WERI-Rb-1 (cell line): ENCODE data around the gene MIPOL1.

ENCODE experiments used
- DNase-seq: peaks from one replicate; pipeline ENCODE4 v3.0.0-alpha.2; 2020
- H3K27ac ChIP-seq: fragments of 250-450 bp; sonication (Bioruptor Pico); 2 replicates; pipeline ENCODE4 v1.5.1; 2020; ENCODE audit warnings: mild to moderate bottlenecking, moderate library complexity
- H3K27me3 ChIP-seq: fragments of 250-450 bp; sonication (Bioruptor Pico); 2 replicates; pipeline ENCODE4 v1.5.1; 2021; ENCODE audit warnings: mild to moderate bottlenecking, low read depth, moderate library complexity; ENCODE audit not compliant: insufficient read depth, severe bottlenecking
- H3K36me3 ChIP-seq: fragments of 250-450 bp; sonication (Bioruptor Pico); 2 replicates; pipeline ENCODE4 v1.5.1; 2020; ENCODE audit warnings: mild to moderate bottlenecking, moderate library complexity
- H3K4me3 ChIP-seq: 2 replicates; pipeline ENCODE4 v1.5.1; 2011; ENCODE audit warnings: low read depth, mild to moderate bottlenecking, control low read depth, low read length
- H3K9me3 ChIP-seq: fragments of 250-450 bp; sonication (Bioruptor Pico); 2 replicates; pipeline ENCODE4 v1.5.1; 2021; ENCODE audit warnings: mild to moderate bottlenecking, moderate library complexity; ENCODE audit not compliant: severe bottlenecking
- CTCF ChIP-seq: IDR thresholded peaks from 2 replicates; pipeline ENCODE4 v1.5.1; 2011; ENCODE audit warnings: low read depth, mild to moderate bottlenecking, control low read depth, inconsistent platforms, low read length

The MIPOL1 gene

GRCh38 chr14:37252434-37252833 lies 54.7 kb downstream of the MIPOL1 start:
- Histone ChIP-seq H3K9me3 (no peaks in the 10 kb centered on the region), H3K4me3 (no peak overlapping the region), H3K36me3 (no peaks in the 10 kb centered on the region), H3K27me3 (no peaks in the 10 kb centered on the region), H3K27ac (no peak overlapping the region)
- TF ChIP-seq CTCF: no peak
- no peak for DNase-seq

- DNase-seq: no peak
- H3K9me3 ChIP-seq: no peaks in the 10 kb centered on the region
- TF ChIP-seq CTCF: no peak
- H3K27ac ChIP-seq: no peak overlapping the region
- no peaks in the 10 kb centered on the region for H3K27me3 ChIP-seq
- no peak overlapping the region for H3K4me3 ChIP-seq
- no peaks in the 10 kb centered on the region for H3K36me3 ChIP-seq
These were observed 56.2 kb downstream of the MIPOL1 start for GRCh38 chr14:37253905-37254304.

GRCh38 chr14:37254411-37254947 lies 56.7 kb downstream of the MIPOL1 start:
- H3K27ac ChIP-seq: no peak overlapping the region
- H3K4me3 ChIP-seq: no peak overlapping the region
- no peak for DNase-seq
- no peak for TF ChIP-seq CTCF
- no peaks in the 10 kb centered on the region for H3K27me3 ChIP-seq
- H3K9me3 ChIP-seq: no peaks in the 10 kb centered on the region
- no peaks in the 10 kb centered on the region for H3K36me3 ChIP-seq

DNA sequence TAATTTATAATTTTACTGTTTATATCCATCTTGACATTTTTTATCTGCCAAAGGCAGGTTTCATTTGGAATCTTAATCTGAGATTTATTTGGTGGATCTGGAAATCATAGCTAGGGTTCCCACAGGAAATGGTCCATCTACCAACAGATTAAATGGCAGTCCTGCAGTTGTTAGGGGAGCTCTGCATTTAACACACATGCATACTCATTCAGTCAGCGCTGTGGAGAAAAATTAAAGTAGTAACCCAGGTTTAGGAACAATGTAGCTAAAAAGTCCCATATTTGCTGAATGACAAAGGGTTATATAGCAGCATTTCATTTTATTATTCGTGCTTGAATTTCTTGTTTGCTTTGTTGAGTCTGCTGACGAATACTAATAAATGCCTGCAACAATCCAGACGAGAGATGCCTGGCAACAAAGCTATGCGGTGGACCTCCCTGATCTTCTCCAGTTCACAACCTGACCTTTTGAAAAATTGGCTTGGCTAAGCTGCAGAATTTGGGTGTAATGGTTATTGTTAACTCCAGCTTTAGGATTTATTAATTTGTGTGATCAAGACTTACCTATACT lies 59.8 kb downstream of the MIPOL1 start:
- no peak for TF ChIP-seq CTCF
- Histone ChIP-seq H3K9me3 (no peaks in the 10 kb centered on the region), H3K4me3 (no peak overlapping the region), H3K27me3 (no peaks in the 10 kb centered on the region), H3K27ac (no peak overlapping the region), H3K36me3 (no peaks in the 10 kb centered on the region)
- DNase-seq: no peak

- Histone ChIP-seq H3K9me3 (no peaks in the 10 kb centered on the region), H3K4me3 (no peak overlapping the region), H3K27ac (no peak overlapping the region), H3K36me3 (no peaks in the 10 kb centered on the region), H3K27me3 (no peaks in the 10 kb centered on the region)
- TF ChIP-seq CTCF: no peak
- no peak for DNase-seq
These were observed 64.9 kb downstream of the MIPOL1 start for GRCh38 chr14:37262649-37263048.

DNA sequence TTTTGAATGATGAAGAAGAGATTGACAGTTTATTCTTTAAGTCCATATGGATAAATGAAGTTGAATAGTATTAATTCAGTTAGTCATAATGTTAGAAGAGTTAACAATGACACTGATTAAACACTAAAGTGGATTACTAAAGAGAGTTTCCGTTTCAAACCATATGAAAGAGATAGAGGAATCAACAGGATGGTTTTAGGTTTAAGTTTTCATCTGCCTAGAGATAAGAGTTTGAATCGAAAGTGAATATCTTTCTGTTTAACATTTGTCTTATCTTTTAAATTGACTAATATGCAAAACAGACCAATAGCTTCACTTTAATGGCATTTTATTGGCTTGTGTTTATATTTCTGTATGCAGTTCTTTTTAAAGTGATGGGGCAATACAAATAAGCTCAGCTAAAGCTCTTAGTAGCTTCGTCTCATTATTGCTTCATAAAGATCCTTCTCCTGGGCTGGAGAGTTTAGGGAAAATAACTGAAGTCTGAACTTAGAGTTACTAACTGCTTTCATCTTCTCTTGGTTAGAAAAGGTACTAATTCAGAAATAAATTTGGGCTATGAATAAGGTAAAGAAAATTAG lies 66.0 kb downstream of the MIPOL1 start:
- TF ChIP-seq CTCF: no peak
- Histone ChIP-seq H3K9me3 (no peaks in the 10 kb centered on the region), H3K36me3 (no peaks in the 10 kb centered on the region), H3K4me3 (no peak overlapping the region), H3K27me3 (no peaks in the 10 kb centered on the region), H3K27ac (no peak overlapping the region)
- DNase-seq: no peak
